Measurements from ENCODE around the gene TMEM132E. TPM values are rescaled to one million over a fixed set of nuclear protein-coding genes. Genes with fewer than 3 reads are reported as not detected.

The TMEM132E gene
- total RNA-seq, 3 donors from 2014 or later (not counting 1 experiment from before 2014, with no cell fraction given) = 0.05 to 0.08 TPM; not detected in 1

DNA sequence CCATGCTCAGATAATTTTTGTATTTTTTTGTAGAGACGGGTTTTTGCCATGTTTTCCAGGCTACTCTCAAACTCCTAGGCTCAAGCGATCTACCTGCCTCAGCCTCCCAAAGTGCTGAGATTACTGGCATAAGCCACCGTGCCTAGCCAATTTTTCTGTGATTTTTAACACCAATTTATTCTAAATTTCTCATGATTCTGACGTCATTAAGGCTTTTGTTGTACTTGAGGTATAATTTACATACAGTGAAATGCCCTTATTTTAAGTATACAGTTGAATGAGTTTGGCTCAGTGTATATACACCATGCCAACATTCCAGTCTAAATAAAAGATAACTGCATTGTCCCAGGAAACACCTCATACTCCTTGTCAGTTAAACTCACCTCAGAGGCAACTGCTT lies 77.4 kb downstream of the TMEM132E start:
- H3K9me3 Mint-ChIP-seq = no peaks in the 10 kb centered on the region
- 85% methylated on average over 3 of the region's 4 CpGs for WGBS (ENCODE audit: insufficient coverage)
- intact Hi-C loops (cut with micrococcal nuclease) = no loop called here

GRCh38 chr17:34658811-34659560 lies 79.6 kb downstream of the TMEM132E start:
- DNase-seq = no peak
- no peak overlapping the region for H3K4me3 ChIP-seq (ENCODE audit: low read length)
- no peaks in the 10 kb centered on the region for H3K9me3 Mint-ChIP-seq

More for the DNA sequence above, 77.4 kb downstream of the TMEM132E start:
- Mint-ChIP-seq H3K4me1 (no peaks in the 10 kb centered on the region), H3K4me3 (no peak overlapping the region), H3K36me3 (no peaks in the 10 kb centered on the region), H3K27ac (no peak overlapping the region), H3K27me3 (ENCODE audit: low read depth in 2 of 2) (peaks cover 26 to 34% of the 10 kb centered on the region in 2 donors)
- TF ChIP-seq, protein P1, sequence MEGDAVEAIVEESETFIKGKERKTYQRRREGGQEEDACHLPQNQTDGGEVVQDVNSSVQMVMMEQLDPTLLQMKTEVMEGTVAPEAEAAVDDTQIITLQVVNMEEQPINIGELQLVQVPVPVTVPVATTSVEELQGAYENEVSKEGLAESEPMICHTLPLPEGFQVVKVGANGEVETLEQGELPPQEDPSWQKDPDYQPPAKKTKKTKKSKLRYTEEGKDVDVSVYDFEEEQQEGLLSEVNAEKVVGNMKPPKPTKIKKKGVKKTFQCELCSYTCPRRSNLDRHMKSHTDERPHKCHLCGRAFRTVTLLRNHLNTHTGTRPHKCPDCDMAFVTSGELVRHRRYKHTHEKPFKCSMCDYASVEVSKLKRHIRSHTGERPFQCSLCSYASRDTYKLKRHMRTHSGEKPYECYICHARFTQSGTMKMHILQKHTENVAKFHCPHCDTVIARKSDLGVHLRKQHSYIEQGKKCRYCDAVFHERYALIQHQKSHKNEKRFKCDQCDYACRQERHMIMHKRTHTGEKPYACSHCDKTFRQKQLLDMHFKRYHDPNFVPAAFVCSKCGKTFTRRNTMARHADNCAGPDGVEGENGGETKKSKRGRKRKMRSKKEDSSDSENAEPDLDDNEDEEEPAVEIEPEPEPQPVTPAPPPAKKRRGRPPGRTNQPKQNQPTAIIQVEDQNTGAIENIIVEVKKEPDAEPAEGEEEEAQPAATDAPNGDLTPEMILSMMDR (IDR thresholded peaks at IDR 0.05) = no peak
- Histone ChIP-seq H3K4me1 (ENCODE audit: control insufficient read depth, insufficient read depth, low read length) (no peaks in the 10 kb centered on the region), H3K27ac (ENCODE audit: low read length) (no peak overlapping the region), H3K4me3 (ENCODE audit: low read length) (no peak overlapping the region), H3K36me3 (ENCODE audit: control insufficient read depth, insufficient read depth, low read length) (no peaks in the 10 kb centered on the region), H3K9me3 (ENCODE audit: control insufficient read depth, insufficient read depth, low read length) (no peaks in the 10 kb centered on the region), H3K27me3 (ENCODE audit: control insufficient read depth, insufficient read depth, low read length) (no peaks in the 10 kb centered on the region)
- ATAC-seq (no peak), DNase-seq (no peak)

GRCh38 chr17:34663714-34664113 lies 84.3 kb downstream of the TMEM132E start:
- intact Hi-C loops (cut with micrococcal nuclease) = no loop called here
- TF ChIP-seq, protein P1 (IDR thresholded peaks at IDR 0.05) = no peak
- DNase-seq (no peak), ATAC-seq (no peak)
- Mint-ChIP-seq H3K27me3 (ENCODE audit: low read depth in 2 of 2) (peaks cover 18% of the 10 kb centered on the region in 2 donors), H3K36me3 (no peaks in the 10 kb centered on the region), H3K27ac (no peak overlapping the region), H3K4me1 (peaks cover 0 to 6% of the 10 kb centered on the region in 2 donors), H3K4me3 (no peak overlapping the region), H3K9me3 (no peaks in the 10 kb centered on the region)
- no peak overlapping the region for H3K27ac ChIP-seq (ENCODE audit: low read length)
- WGBS (ENCODE audit: insufficient coverage) = 74% methylated on average over 3 of the region's 3 CpGs
- no peaks in the 10 kb centered on the region for H3K4me1 ChIP-seq (ENCODE audit: control insufficient read depth, insufficient read depth, low read length)
- no peak overlapping the region for H3K4me3 ChIP-seq (ENCODE audit: low read length)
- no peaks in the 10 kb centered on the region for H3K9me3 ChIP-seq (ENCODE audit: control insufficient read depth, insufficient read depth, low read length)
- H3K27me3 ChIP-seq (ENCODE audit: control insufficient read depth, insufficient read depth, low read length) = peaks cover 2% of the 10 kb centered on the region
- no peaks in the 10 kb centered on the region for H3K36me3 ChIP-seq (ENCODE audit: control insufficient read depth, insufficient read depth, low read length)

More at GRCh38 chr17:34658811-34659560, 79.6 kb downstream of the TMEM132E start:
- H3K27ac ChIP-seq (ENCODE audit: low read length) = no peak overlapping the region
- intact Hi-C loops (cut with micrococcal nuclease) = no loop called here
- Mint-ChIP-seq H3K4me3 (no peak overlapping the region), H3K27ac (no peak overlapping the region), H3K36me3 (no peaks in the 10 kb centered on the region), H3K4me1 (no peaks in the 10 kb centered on the region), H3K27me3 (ENCODE audit: low read depth in 2 of 2) (peaks cover 14 to 18% of the 10 kb centered on the region in 2 donors)
- H3K27me3 ChIP-seq (ENCODE audit: control insufficient read depth, insufficient read depth, low read length) = no peaks in the 10 kb centered on the region
- no peaks in the 10 kb centered on the region for H3K36me3 ChIP-seq (ENCODE audit: control insufficient read depth, insufficient read depth, low read length)
- no peaks in the 10 kb centered on the region for H3K4me1 ChIP-seq (ENCODE audit: control insufficient read depth, insufficient read depth, low read length)
- ATAC-seq = no peak
- 80% methylated on average over 10 of the region's 10 CpGs for WGBS (ENCODE audit: insufficient coverage)
- TF ChIP-seq, protein P1 (IDR thresholded peaks at IDR 0.05) = no peak
- H3K9me3 ChIP-seq (ENCODE audit: control insufficient read depth, insufficient read depth, low read length) = no peaks in the 10 kb centered on the region
